SU-DHL-6 (cell line): ENCODE results near the gene PARN.

Source experiments
- H2AFZ ChIP-seq: fragments of 200-600 bp; sonication (generic); 2 replicates; pipeline ENCODE4 v1.6.1; 2014; ENCODE audit warnings: low read depth, mild to moderate bottlenecking, moderate library complexity, mixed read lengths, antibody characterized with exemption, low read length; ENCODE audit not compliant: severe bottlenecking
- H3F3A ChIP-seq: fragments of 200-600 bp; shearing (Covaris generic); 2 replicates; pipeline ENCODE4 v1.6.0; 2016; ENCODE audit warnings: antibody characterized with exemption, mild to moderate bottlenecking; ENCODE audit not compliant: insufficient read depth
- H3K27ac ChIP-seq: fragments of 200-600 bp; sonication (generic); 2 replicates; pipeline ENCODE4 v1.5.1; 2016; ENCODE audit warnings: low read depth, mild to moderate bottlenecking, low read length, moderate library complexity, mixed read lengths
- H3K27me3 ChIP-seq: fragments of 200-600 bp; sonication (generic), shearing (Covaris generic); 2 replicates; pipeline ENCODE4 v1.6.0; 2014; ENCODE audit warnings: mild to moderate bottlenecking, low read length
- H3K36me3 ChIP-seq: fragments of 200-600 bp; sonication (generic); 2 replicates; pipeline ENCODE4 v1.6.1; 2014; ENCODE audit warnings: mild to moderate bottlenecking, low read length, mixed read lengths
- H3K4me2 ChIP-seq: fragments of 300-600, 200-600 bp; shearing (Covaris generic), sonication (generic); 2 replicates; pipeline ENCODE4 v1.6.0; 2014; ENCODE audit warnings: low read length, low read depth, mild to moderate bottlenecking; ENCODE audit not compliant: poor library complexity, severe bottlenecking
- H3K4me3 ChIP-seq: fragments of 200-600 bp; sonication (generic); 2 replicates; pipeline ENCODE4 v1.5.1; 2014; ENCODE audit warnings: antibody characterized with exemption, low read length, mild to moderate bottlenecking, mixed read lengths; ENCODE audit not compliant: insufficient read depth, poor library complexity, severe bottlenecking
- H3K79me2 ChIP-seq: fragments of 200-600 bp; sonication (generic); 2 replicates; pipeline ENCODE4 v1.6.1; 2014; ENCODE audit warnings: mild to moderate bottlenecking, low read length, moderate library complexity; ENCODE audit not compliant: insufficient read depth
- H3K9ac ChIP-seq: fragments of 200-600 bp; sonication (generic); 2 replicates; pipeline ENCODE4 v1.7.0; 2014; ENCODE audit warnings: mild to moderate bottlenecking, low read length
- H3K9me2 ChIP-seq: fragments of 200-600 bp; sonication (generic); replicated peaks from 2 replicates; pipeline ENCODE4 v1.6.1; 2014; ENCODE audit warnings: low read length; ENCODE audit not compliant: insufficient read depth
- H3K9me3 ChIP-seq: fragments of 200-600 bp; sonication (generic); 2 replicates; pipeline ENCODE4 v1.6.1; 2014; ENCODE audit warnings: low read length, mixed read lengths; ENCODE audit not compliant: insufficient read depth
- H4K20me1 ChIP-seq: fragments of 200-600 bp; sonication (generic); 2 replicates; pipeline ENCODE4 v1.6.1; 2014; ENCODE audit warnings: low read depth, mild to moderate bottlenecking, antibody characterized with exemption, low read length, moderate library complexity, mixed read lengths
- EZH2phosphoT487 ChIP-seq: fragments of 200-600 bp; sonication (generic), shearing (Covaris generic); conservative IDR thresholded peaks from 2 replicates; pipeline ENCODE4 v1.6.1; 2018; ENCODE audit warnings: mild to moderate bottlenecking, antibody characterized with exemption, low read length, moderate library complexity, mixed read lengths
- TF ChIP-seq, protein P1 (sequence below): fragments of 200-600 bp; sonication (generic); IDR thresholded peaks from one replicate; pipeline ENCODE4 v1.5.1; 2017; ENCODE audit warnings: antibody characterized with exemption, mild to moderate bottlenecking, low read length, moderate library complexity; ENCODE audit not compliant: insufficient read depth, poor library complexity, severe bottlenecking

PARN gene

GRCh38 chr16:14427371-14427948, 202.6 kb downstream of the PARN start:
- H4K20me1 ChIP-seq, result no peaks in the 10 kb centered on the region
- no peaks in the 10 kb centered on the region for H3K27me3 ChIP-seq
- no peak overlapping the region for H3K4me2 ChIP-seq
- no peak overlapping the region for H3K9ac ChIP-seq
- no peak for TF ChIP-seq EZH2phosphoT487
- TF ChIP-seq, protein P1, sequence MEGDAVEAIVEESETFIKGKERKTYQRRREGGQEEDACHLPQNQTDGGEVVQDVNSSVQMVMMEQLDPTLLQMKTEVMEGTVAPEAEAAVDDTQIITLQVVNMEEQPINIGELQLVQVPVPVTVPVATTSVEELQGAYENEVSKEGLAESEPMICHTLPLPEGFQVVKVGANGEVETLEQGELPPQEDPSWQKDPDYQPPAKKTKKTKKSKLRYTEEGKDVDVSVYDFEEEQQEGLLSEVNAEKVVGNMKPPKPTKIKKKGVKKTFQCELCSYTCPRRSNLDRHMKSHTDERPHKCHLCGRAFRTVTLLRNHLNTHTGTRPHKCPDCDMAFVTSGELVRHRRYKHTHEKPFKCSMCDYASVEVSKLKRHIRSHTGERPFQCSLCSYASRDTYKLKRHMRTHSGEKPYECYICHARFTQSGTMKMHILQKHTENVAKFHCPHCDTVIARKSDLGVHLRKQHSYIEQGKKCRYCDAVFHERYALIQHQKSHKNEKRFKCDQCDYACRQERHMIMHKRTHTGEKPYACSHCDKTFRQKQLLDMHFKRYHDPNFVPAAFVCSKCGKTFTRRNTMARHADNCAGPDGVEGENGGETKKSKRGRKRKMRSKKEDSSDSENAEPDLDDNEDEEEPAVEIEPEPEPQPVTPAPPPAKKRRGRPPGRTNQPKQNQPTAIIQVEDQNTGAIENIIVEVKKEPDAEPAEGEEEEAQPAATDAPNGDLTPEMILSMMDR, result no peak
- no peak overlapping the region for H3K4me3 ChIP-seq
- no peaks in the 10 kb centered on the region for H3K79me2 ChIP-seq
- no peaks in the 10 kb centered on the region for H3K9me3 ChIP-seq
- no peak overlapping the region for H2AFZ ChIP-seq
- H3K36me3 ChIP-seq, result no peaks in the 10 kb centered on the region
- H3F3A ChIP-seq, result no peaks in the 10 kb centered on the region
- H3K9me2 ChIP-seq, result no peaks in the 10 kb centered on the region
- H3K27ac ChIP-seq, result no peak overlapping the region

GRCh38 chr16:14424595-14424994, 205.5 kb downstream of the PARN start:
- Histone ChIP-seq H3K36me3 (no peaks in the 10 kb centered on the region), H4K20me1 (no peaks in the 10 kb centered on the region), H3K4me3 (no peak overlapping the region), H3F3A (no peaks in the 10 kb centered on the region), H3K27me3 (no peaks in the 10 kb centered on the region), H3K9ac (no peak overlapping the region), H3K79me2 (no peaks in the 10 kb centered on the region), H3K4me2 (no peak overlapping the region), H3K9me2 (no peaks in the 10 kb centered on the region), H3K27ac (no peak overlapping the region), H3K9me3 (no peaks in the 10 kb centered on the region), H2AFZ (no peak overlapping the region)
- TF ChIP-seq, protein P1, result no peak
- TF ChIP-seq EZH2phosphoT487, result no peak

GRCh38 chr16:14423344-14423743, 206.7 kb downstream of the PARN start:
- Histone ChIP-seq H3K27me3 (no peaks in the 10 kb centered on the region), H2AFZ (no peak overlapping the region), H3K9ac (no peak overlapping the region), H3K79me2 (no peaks in the 10 kb centered on the region), H3K9me2 (no peaks in the 10 kb centered on the region), H3K4me2 (no peak overlapping the region), H3K9me3 (no peaks in the 10 kb centered on the region), H4K20me1 (no peaks in the 10 kb centered on the region), H3K27ac (no peak overlapping the region), H3K4me3 (no peak overlapping the region), H3K36me3 (no peaks in the 10 kb centered on the region), H3F3A (no peaks in the 10 kb centered on the region)
- TF ChIP-seq, protein P1, result no peak
- no peak for TF ChIP-seq EZH2phosphoT487
